ENCODE data around the gene RSKR.

DNA sequence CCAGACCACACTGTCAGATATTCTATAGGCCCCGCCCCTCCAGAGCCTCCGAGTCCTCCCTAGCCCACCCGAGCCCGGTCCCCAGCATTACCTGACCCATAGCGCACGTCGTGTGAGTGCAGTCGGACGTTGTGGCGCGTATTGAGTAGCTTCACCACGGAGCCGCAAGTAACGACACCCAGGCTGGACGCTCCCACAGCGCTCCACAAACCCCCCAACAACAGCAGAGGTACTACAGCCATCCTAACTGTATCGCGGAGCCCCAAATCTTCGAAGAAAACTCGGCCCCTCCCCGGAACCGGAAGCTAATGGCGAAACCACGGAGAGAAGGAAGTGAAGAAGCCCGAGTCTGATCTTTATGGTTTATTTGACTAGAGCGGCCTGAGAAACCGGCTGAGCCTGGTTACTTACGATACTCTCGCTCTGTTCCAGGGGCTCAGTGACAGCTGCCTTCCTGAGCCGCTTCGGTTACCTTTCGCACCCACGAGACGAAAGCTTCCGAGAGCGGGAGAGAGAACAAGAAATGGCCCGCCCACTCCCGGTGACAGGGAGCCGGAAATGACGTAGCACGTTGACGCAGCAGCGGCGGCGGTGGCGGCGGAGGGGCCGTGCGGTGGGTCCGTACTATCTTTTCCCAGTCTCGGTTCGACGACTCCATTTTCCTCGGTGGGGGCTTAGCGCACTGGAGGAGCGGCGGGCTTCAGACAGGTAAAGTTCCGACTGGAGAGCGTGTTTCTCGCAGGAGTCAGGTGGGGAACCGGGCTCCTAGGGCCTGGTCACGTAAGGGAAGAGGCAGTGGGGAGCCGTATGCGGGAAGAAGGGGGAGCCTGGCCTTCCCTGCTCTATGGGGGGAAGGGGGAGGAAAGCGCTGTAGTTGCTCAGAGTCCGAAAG is 47.9 kb upstream of the RSKR start, which contains the start of the genes SDF2 and SUPT6H:
- TF ChIP-seq CTCF (conservative IDR thresholded peaks at IDR 0.05 in 1 of 2, IDR thresholded peaks at IDR 0.05 in 1 of 2; ENCODE audit: extremely low read depth in 1 of 2, insufficient read depth in 1 of 2, low read depth in 1 of 2, low read length in 2 of 2): no peak
- TF ChIP-seq EZH2 (IDR thresholded peaks at IDR 0.05; ENCODE audit: borderline replicate concordance, low read length): no peak

Measured in mammary epithelial cell (primary cell).